ENCODE results near the gene BRD2.

The BRD2 gene

GRCh38 chr6:32950010-32950409 lies 18.4 kb upstream of the BRD2 start:
- DNase-seq = no peak

GRCh38 chr6:32950449-32950848 lies 17.9 kb upstream of the BRD2 start:
- DNase-seq = no peak

GRCh38 chr6:32952817-32953739 lies 15.3 kb upstream of the BRD2 start, which contains the start of gene HLA-DMA:
TSS of gene HLA-DMA (minus strand) at chr6:32953097. CDS start at chr6:32953036, 61 bp downstream.
- DNase-seq = peak; percentile 95

GRCh38 chr6:32953775-32954174 lies 14.6 kb upstream of the BRD2 start:
- DNase-seq = no peak

GRCh38 chr6:32954267-32954666 lies 14.1 kb upstream of the BRD2 start:
- DNase-seq = no peak

GRCh38 chr6:32954986-32955802 lies 13.2 kb upstream of the BRD2 start:
- DNase-seq = peak; percentile 57

- DNase-seq = no peak
Measured at GRCh38 chr6:32956176-32956575, 12.2 kb upstream of the BRD2 start.

- DNase-seq = no peak
Measured at GRCh38 chr6:32960563-32960962, 7.8 kb upstream of the BRD2 start.

GRCh38 chr6:32962213-32962826 lies 6.1 kb upstream of the BRD2 start:
- no peak for DNase-seq

GRCh38 chr6:32963866-32964265 lies 4.5 kb upstream of the BRD2 start:
- no peak for DNase-seq

GRCh38 chr6:32964776-32965175 lies 3.6 kb upstream of the BRD2 start:
- no peak for DNase-seq

- peak; percentile 62 for DNase-seq
Measured at GRCh38 chr6:32967151-32968091, 973 bp upstream of the BRD2 start.

GRCh38 chr6:32968867-32969684 lies 682 bp downstream of the BRD2 start:
- peak; percentile 81 for DNase-seq

GRCh38 chr6:32969685-32970412 lies 1.5 kb downstream of the BRD2 start:
- peak; percentile 84 for DNase-seq

- peak; percentile 91 for DNase-seq
Measured at GRCh38 chr6:32970413-32971241, 2.2 kb downstream of the BRD2 start.

GRCh38 chr6:32971242-32971580 lies 2.8 kb downstream of the BRD2 start:
- no peak for DNase-seq

- DNase-seq = peak; percentile 100
Measured at GRCh38 chr6:32971581-32972352, 3.4 kb downstream of the BRD2 start.

GRCh38 chr6:32972353-32973143 lies 4.2 kb downstream of the BRD2 start:
- DNase-seq = peak; percentile 60

Measured in activated CD4-positive, alpha-beta T cell treated with anti-CD3 and anti-CD28 coated beads, Interleukin-2, amount 50 U/mL, for 16 hours (primary cell).